DOHH2 (cell line): ENCODE data around the gene TTC33.

Experiments
- H3F3A ChIP-seq: fragments of 200-600 bp; sonication (generic), shearing (Covaris generic); 2 replicates; pipeline ENCODE4 v1.6.0; 2016; ENCODE audit warnings: antibody characterized with exemption, mild to moderate bottlenecking; ENCODE audit not compliant: control insufficient read depth, insufficient read depth
- H3K27ac ChIP-seq: fragments of 200-600 bp; sonication (generic); 2 replicates; pipeline ENCODE4 v1.5.1; 2014; ENCODE audit warnings: low read depth, mild to moderate bottlenecking, low read length, moderate library complexity
- H3K27me3 ChIP-seq: fragments of 200-600 bp; sonication (generic); 2 replicates; pipeline ENCODE4 v1.6.1; 2014; ENCODE audit warnings: mild to moderate bottlenecking, low read length, mixed read lengths; ENCODE audit not compliant: control insufficient read depth
- H3K36me3 ChIP-seq: fragments of 200-600 bp; sonication (generic); 2 replicates; pipeline ENCODE4 v1.6.1; 2014; ENCODE audit warnings: mild to moderate bottlenecking, low read length, moderate library complexity, mixed read lengths; ENCODE audit not compliant: control insufficient read depth
- H3K4me1 ChIP-seq: fragments of 200-600 bp; sonication (generic); 2 replicates; pipeline ENCODE4 v1.6.1; 2014; ENCODE audit warnings: mild to moderate bottlenecking, low read length, mixed read lengths; ENCODE audit not compliant: control insufficient read depth
- H3K4me2 ChIP-seq: fragments of 200-600 bp; sonication (generic); 2 replicates; pipeline ENCODE4 v1.6.0; 2014; ENCODE audit warnings: mild to moderate bottlenecking, low read length, moderate library complexity
- H3K4me3 ChIP-seq: fragments of 200-600 bp; sonication (generic); 2 replicates; pipeline ENCODE4 v1.5.1; 2014; ENCODE audit warnings: mild to moderate bottlenecking, low read length, mixed read lengths
- H3K79me2 ChIP-seq: fragments of 200-600 bp; sonication (generic); 2 replicates; pipeline ENCODE4 v1.6.1; 2014; ENCODE audit warnings: mild to moderate bottlenecking, low read length, mixed read lengths; ENCODE audit not compliant: control insufficient read depth
- H3K9me2 ChIP-seq: fragments of 200-600 bp; sonication (generic); replicated peaks from 2 replicates; pipeline ENCODE4 v1.6.1; 2014; ENCODE audit warnings: mild to moderate bottlenecking, low read length, mixed read lengths; ENCODE audit not compliant: control insufficient read depth
- H3K9me3 ChIP-seq: fragments of 200-600 bp; sonication (generic); 2 replicates; pipeline ENCODE4 v1.6.1; 2014; ENCODE audit warnings: antibody characterized with exemption, low read length, mixed read lengths; ENCODE audit not compliant: control insufficient read depth, insufficient read depth
- H4K20me1 ChIP-seq: fragments of 200-600 bp; sonication (generic); 2 replicates; pipeline ENCODE4 v1.6.0; 2014; ENCODE audit warnings: low read depth, mild to moderate bottlenecking, antibody characterized with exemption, low read length, moderate library complexity; ENCODE audit not compliant: control insufficient read depth, insufficient read depth
- CTCF ChIP-seq: fragments of 200-600 bp; sonication (generic); IDR thresholded peaks from one replicate; pipeline ENCODE4 v1.5.1; 2014; ENCODE audit warnings: antibody characterized with exemption, mild to moderate bottlenecking, low read depth, low read length; ENCODE audit not compliant: poor library complexity, severe bottlenecking
- EZH2phosphoT487 ChIP-seq: fragments of 200-600 bp; sonication (generic); IDR thresholded peaks from 2 replicates; pipeline ENCODE4 v1.6.1; 2017; ENCODE audit warnings: borderline replicate concordance, mild to moderate bottlenecking, antibody characterized with exemption, low read length, moderate library complexity, mixed read lengths

Gene TTC33

GRCh38 chr5:40666657-40667056 lies 89.1 kb downstream of the TTC33 start:
- Histone ChIP-seq H3K27me3 (no peaks in the 10 kb centered on the region), H3K36me3 (no peaks in the 10 kb centered on the region), H3F3A (no peaks in the 10 kb centered on the region), H3K79me2 (no peaks in the 10 kb centered on the region), H3K9me2 (no peaks in the 10 kb centered on the region), H3K4me1 (0 out of 2 replicates have a peak, but pooled peaks cover 4% of the 10 kb centered on the region), H3K4me2 (no peak overlapping the region), H4K20me1 (no peaks in the 10 kb centered on the region), H3K9me3 (no peaks in the 10 kb centered on the region), H3K4me3 (no peak overlapping the region), H3K27ac (no peak overlapping the region)
- TF ChIP-seq CTCF (no peak), EZH2phosphoT487 (no peak)

GRCh38 chr5:40665635-40666298 lies 90.0 kb downstream of the TTC33 start:
- TF ChIP-seq CTCF (no peak), EZH2phosphoT487 (no peak)
- H3K36me3 ChIP-seq: no peaks in the 10 kb centered on the region
- no peaks in the 10 kb centered on the region for H3F3A ChIP-seq
- no peaks in the 10 kb centered on the region for H3K9me3 ChIP-seq
- H4K20me1 ChIP-seq: no peaks in the 10 kb centered on the region
- no peaks in the 10 kb centered on the region for H3K79me2 ChIP-seq
- no peak overlapping the region for H3K27ac ChIP-seq
- no peaks in the 10 kb centered on the region for H3K27me3 ChIP-seq
- no peak overlapping the region for H3K4me3 ChIP-seq
- no peak overlapping the region for H3K4me2 ChIP-seq
- H3K4me1 ChIP-seq: peaks cover 7% of the 10 kb centered on the region
- no peaks in the 10 kb centered on the region for H3K9me2 ChIP-seq

- Histone ChIP-seq H3K27me3 (no peaks in the 10 kb centered on the region), H3K27ac (no peak overlapping the region), H4K20me1 (no peaks in the 10 kb centered on the region), H3F3A (no peaks in the 10 kb centered on the region), H3K36me3 (no peaks in the 10 kb centered on the region), H3K4me1 (peaks cover 8% of the 10 kb centered on the region), H3K9me2 (no peaks in the 10 kb centered on the region), H3K9me3 (no peaks in the 10 kb centered on the region), H3K79me2 (no peaks in the 10 kb centered on the region), H3K4me3 (no peak overlapping the region), H3K4me2 (no peak overlapping the region)
- no peak for TF ChIP-seq CTCF
- TF ChIP-seq EZH2phosphoT487: no peak
Observed at GRCh38 chr5:40660751-40661150, 95.0 kb downstream of the TTC33 start.
